HepG2 (cell line): ENCODE results near the gene VPS4B. TPM values are rescaled to one million over a fixed set of nuclear protein-coding genes. Genes with fewer than 3 reads are reported as not detected.

ENCODE experiments used
- ATAC-seq: fragments of 200-7000 bp; cut with Tn5 transposase; 3 replicates; pipeline ENCODE4 v1.9.1; 2020; ENCODE audit warnings: mild to moderate bottlenecking, moderate library complexity
- BruUV-seq: library from RNA; stranded (reverse); fragments of 400-500 nt; replicated peaks from 2 replicates; lab custom pipeline; 2021; lab: Mats Ljungman, UMichigan
- CTCF ChIA-PET: fragments of 300-600 bp; formaldehyde crosslinking; extraction: SDS; loops from one replicate; lab custom pipeline; 2021; ENCODE audit warnings: low total read pairs, inconsistent platforms, low intra/inter-chr PET ratio; lab: Yijun Ruan, JAX
- POLR2A ChIA-PET: fragments of 350-600 bp; sonication (Branson Sonifier 250); formaldehyde crosslinking; loops from one replicate; lab custom pipeline; 2020; ENCODE audit warnings: antibody characterized with exemption, inconsistent platforms; lab: Yijun Ruan, JAX
- DNase-seq: peaks from one replicate; pipeline ENCODE4 v3.0.0-alpha.2; 2015; ENCODE audit warnings: low spot score
- FAIRE-seq: peaks from 3 replicates; lab custom pipeline; 2011; peaks lifted over from hg19 to GRCh38; lab: Jason Lieb, UNC
- H2AFZ ChIP-seq: one replicate; pipeline ENCODE4 v1.6.1; 2011; ENCODE audit warnings: low read length, inconsistent platforms
- H3K27ac ChIP-seq: fragments of 300-600 bp; 3 replicates; pipeline ENCODE4 v1.8.0; 2011; ENCODE audit warnings: mixed run types, mild to moderate bottlenecking, mixed read lengths, low read length, inconsistent platforms; ENCODE audit not compliant: insufficient read depth; ENCODE audit errors: extremely low read length
- H3K27me3 ChIP-seq, 2 experiments: fragments of 200-600 bp in 1 of 2; 2 replicates in 1 of 2; 3 replicates in 1 of 2; pipeline versions ENCODE4 v1.6.0 to v1.8.0; 2011; ENCODE audit warnings: low read length in 2 of 2, mild to moderate bottlenecking in 2 of 2, moderate library complexity in 2 of 2, inconsistent platforms in 1 of 2; ENCODE audit not compliant: insufficient read depth in 2 of 2, control insufficient read depth in 1 of 2
- H3K36me3 ChIP-seq, 2 experiments: fragments of 200-600 bp in 1 of 2; replicated peaks in 1 of 2; 2 replicates in 1 of 2; 3 replicates in 1 of 2; pipeline versions ENCODE4 v1.5.1 to v1.8.0; 2011; ENCODE audit warnings: low read length in 2 of 2, inconsistent platforms in 1 of 2; ENCODE audit not compliant: insufficient read depth in 2 of 2, control insufficient read depth in 1 of 2
- H3K4me1 ChIP-seq: 2 replicates; pipeline ENCODE4 v1.5.1; 2012; ENCODE audit warnings: low read length, inconsistent platforms; ENCODE audit not compliant: insufficient read depth
- H3K4me2 ChIP-seq: 2 replicates; pipeline ENCODE4 v1.6.0; 2011; ENCODE audit warnings: low read depth, low read length, inconsistent platforms
- H3K4me3 ChIP-seq, 3 experiments: fragments of 200-600 bp in 1 of 3; sonication (generic), shearing (Covaris generic) in 1 of 3; replicated peaks in 1 of 3; 2 replicates each; pipeline ENCODE4 v1.5.1; 2011 to 2016; ENCODE audit warnings: low read length in 3 of 3, inconsistent platforms in 2 of 3, low read depth in 2 of 3, mild to moderate bottlenecking in 2 of 3, control low read depth in 1 of 3, mixed read lengths in 1 of 3; ENCODE audit not compliant: insufficient read depth in 1 of 3
- H3K79me2 ChIP-seq: one replicate; pipeline ENCODE4 v1.6.1; 2011; ENCODE audit warnings: low read length, inconsistent platforms; ENCODE audit not compliant: insufficient read depth
- H3K9ac ChIP-seq: 2 replicates; pipeline ENCODE4 v1.6.0; 2011; ENCODE audit warnings: mild to moderate bottlenecking, low read depth, low read length, inconsistent platforms; ENCODE audit not compliant: insufficient read depth
- H3K9me3 ChIP-seq: 2 replicates; pipeline ENCODE4 v1.5.1; 2012; ENCODE audit warnings: mild to moderate bottlenecking, low read length
- H4K20me1 ChIP-seq: 2 replicates; pipeline ENCODE4 v1.6.0; 2011; ENCODE audit warnings: inconsistent platforms, mild to moderate bottlenecking, low read length, moderate library complexity; ENCODE audit not compliant: insufficient read depth
- ARID5B ChIP-seq: IDR thresholded peaks from 2 replicates; pipeline ENCODE4 v1.4.0; 2020; ENCODE audit warnings: mild to moderate bottlenecking, missing genetic modification reagents
- ATF1 ChIP-seq: IDR thresholded peaks from 2 replicates; pipeline ENCODE4 v1.6.1; 2016; ENCODE audit warnings: mild to moderate bottlenecking, control low read depth
- ATRX ChIP-seq: sonication (generic); formaldehyde crosslinking; IDR thresholded peaks from 2 replicates; pipeline ENCODE4 v1.4.0; 2020; ENCODE audit warnings: missing genetic modification reagents, borderline replicate concordance
- FOSL2 ChIP-seq: sonication (generic); formaldehyde crosslinking; IDR thresholded peaks from 2 replicates; pipeline ENCODE4 v1.4.0; 2020; ENCODE audit warnings: missing genetic modification reagents
- KLF15 ChIP-seq: sonication (generic); formaldehyde crosslinking; IDR thresholded peaks from 2 replicates; pipeline ENCODE4 v1.8.1; 2023; ENCODE audit warnings: borderline replicate concordance, mild to moderate bottlenecking, inconsistent platforms, missing genetic modification reagents, mixed read lengths
- KLF16 ChIP-seq, 2 experiments: sonication (generic) in 1 of 2; formaldehyde crosslinking in 1 of 2; IDR thresholded peaks; 2 replicates each; pipeline versions ENCODE4 v1.6.1 to v1.8.0; 2016 to 2023; ENCODE audit warnings: missing genetic modification reagents in 2 of 2, missing compliant biosample characterization in 1 of 2
- KMT2B ChIP-seq: IDR thresholded peaks from 2 replicates; pipeline ENCODE4 v1.6.1; 2016; ENCODE audit warnings: missing genetic modification reagents, missing compliant biosample characterization
- NFATC3 ChIP-seq: sonication (generic); formaldehyde crosslinking; IDR thresholded peaks from 2 replicates; pipeline ENCODE4 v1.5.1; 2020; ENCODE audit warnings: mild to moderate bottlenecking, missing genetic modification reagents
- ONECUT2 ChIP-seq: sonication (generic); formaldehyde crosslinking; IDR thresholded peaks from 2 replicates; pipeline ENCODE4 v1.4.0; 2020; ENCODE audit warnings: missing genetic modification reagents
- SAP130 ChIP-seq: IDR thresholded peaks from 2 replicates; pipeline ENCODE4 v1.6.1; 2016; ENCODE audit warnings: low read depth
- SNAPC2 ChIP-seq: sonication (generic); formaldehyde crosslinking; IDR thresholded peaks from 2 replicates; pipeline ENCODE4 v1.8.1; 2022; ENCODE audit warnings: mild to moderate bottlenecking, missing genetic modification reagents
- ZBTB33 ChIP-seq: sonication (generic); formaldehyde crosslinking; IDR thresholded peaks from 2 replicates; pipeline ENCODE4 v1.4.0; 2020; ENCODE audit warnings: missing genetic modification reagents
- ZFP36L1 ChIP-seq: sonication (generic); formaldehyde crosslinking; IDR thresholded peaks from 2 replicates; pipeline ENCODE4 v1.8.0; 2022; ENCODE audit warnings: mild to moderate bottlenecking, missing genetic modification reagents, moderate library complexity
- ZNF232 ChIP-seq: sonication (generic); formaldehyde crosslinking; IDR thresholded peaks from 2 replicates; pipeline ENCODE4 v1.4.0; 2020; ENCODE audit warnings: missing genetic modification reagents, borderline replicate concordance
- ZNF280B ChIP-seq: sonication (generic); formaldehyde crosslinking; IDR thresholded peaks from 2 replicates; pipeline ENCODE4 v1.5.0; 2020; ENCODE audit warnings: missing genetic modification reagents, mild to moderate bottlenecking, borderline replicate concordance
- ZNF652 ChIP-seq: IDR thresholded peaks from 2 replicates; pipeline ENCODE4 v1.6.1; 2016; ENCODE audit warnings: low read depth, borderline replicate concordance
- ZNF709 ChIP-seq: sonication (generic); formaldehyde crosslinking; IDR thresholded peaks from 2 replicates; pipeline ENCODE4 v1.5.0; 2020; ENCODE audit warnings: mild to moderate bottlenecking, missing genetic modification reagents
- ZNF749 ChIP-seq: sonication (generic); formaldehyde crosslinking; IDR thresholded peaks from 2 replicates; pipeline ENCODE4 v1.8.0; 2022; ENCODE audit warnings: mild to moderate bottlenecking, missing genetic modification reagents, moderate library complexity, borderline replicate concordance
- ZNF816 ChIP-seq: sonication (generic); formaldehyde crosslinking; IDR thresholded peaks from 2 replicates; pipeline ENCODE4 v1.8.0; 2022; ENCODE audit warnings: missing genetic modification reagents, mild to moderate bottlenecking, borderline replicate concordance
- WGBS: methylation state at CpG from one replicate; pipeline ENCODE4 v1.1.6; 2017; ENCODE audit warnings: low lambda C conversion rate; 5-methylcytosine and 5-hydroxymethylcytosine counted together
- in situ Hi-C: cut with HindIII; loops from 2 replicates; pipeline ENCODE4 v1.10.0; 2017; ENCODE audit warnings: low pct_unique_long_range_greater_than_20kb; ENCODE audit not compliant: extremely low pct_ligation_motif_present
- intact Hi-C: fragments of 100-400 bp; cut with micrococcal nuclease; formaldehyde crosslinking; loops from one replicate; pipeline ENCODE4 v1.10.0; 2022; ENCODE audit not compliant: unreplicated experiment
- polyA plus RNA-seq, 8 experiments: library from polyadenylated mRNA; depleted of rRNA in 3 of 8; stranded (reverse) in 7 of 8; unstranded in 1 of 8; fragments of >200 nt; fragmentation: Illumina TruSeq in 4 of 8; extraction: Trizol in 4 of 8; gene quantifications; 2 replicates each; pipeline versions ENCODE4 v1.2.1 to v1.2.3, GENCODE V29; 2011 to 2016; ENCODE audit warnings: low read depth in 4 of 8, missing spikeins in 1 of 8, mixed read lengths in 1 of 8; ENCODE audit not compliant: insufficient read depth in 1 of 8
- total RNA-seq, 5 experiments: library from RNA; depleted of rRNA; stranded (reverse); fragments of >200 nt; fragmentation: Illumina TruSeq; extraction: Trizol; gene quantifications; 2 replicates each; pipeline ENCODE4 v1.2.3, GENCODE V29; 2016; ENCODE audit warnings: low read depth in 1 of 5

VPS4B gene
- total and polyA plus RNA-seq, 2 of the 13 experiments (the other 11 are each of a cell fraction or from before 2014, with no cell fraction given) = 12.8 to 25.9 TPM

GRCh38 chr18:63410792-63411191, 11.5 kb downstream of the VPS4B start:
- ChIA-PET POLR2A (interaction anchor here (1.0 to 2.6 kb wide), 4 partner anchors 9 to 45 kb away, joined by 3 to 34 read pairs (median 10); partner anchors contain the start of genes KDSR and VPS4B), CTCF (no interaction called here)
- Histone ChIP-seq H3K4me1 (peaks cover 28% of the 10 kb centered on the region), H3K27ac (no peak overlapping the region), H3K4me2 (no peak overlapping the region), H4K20me1 (no peaks in the 10 kb centered on the region), H3K27me3 (no peaks in the 10 kb centered on the region), H3K36me3 (peaks cover 14 to 55% of the 10 kb centered on the region in 2 experiments), H3K9me3 (no peaks in the 10 kb centered on the region), H3K4me3 (no peak overlapping the region; a peak in 2 of 6 replicates), H2AFZ (no peak overlapping the region), H3K79me2 (peaks cover 15% of the 10 kb centered on the region), H3K9ac (no peak overlapping the region)
- 57% methylated on average over 4 of the region's 4 CpGs for WGBS
- FAIRE-seq (no peak), DNase-seq (peak; percentile 67), ATAC-seq (peak; percentile 81)
- in situ Hi-C loops (no loop called here), intact Hi-C loops (loop anchor here (2.0 kb wide), 1 partner anchor 44 kb away; the partner anchor contains the start of gene KDSR)
- no TSS peak for BruUV-seq
- TF ChIP-seq ARID5B = peak; percentile 62
- TF ChIP-seq KLF16 (CRISPR knock-in tag; IDR thresholded peaks at IDR 0.05) = no peak
- TF ChIP-seq KMT2B (CRISPR knock-in tag) = no peak
- TF ChIP-seq KLF15 = no peak
- TF ChIP-seq ATRX (CRISPR knock-in tag) = no peak
- peak; percentile 89 for TF ChIP-seq FOSL2 (CRISPR knock-in tag)
- TF ChIP-seq ZNF652 (CRISPR knock-in tag) = no peak
- no peak for TF ChIP-seq NFATC3 (CRISPR knock-in tag)
- no peak for TF ChIP-seq ONECUT2
- TF ChIP-seq ZFP36L1 (CRISPR knock-in tag) = no peak
- no peak for TF ChIP-seq ZBTB33 (CRISPR knock-in tag)
- peak; percentile 59; the same call in 1 of the 2 replicates for TF ChIP-seq SAP130 (CRISPR knock-in tag)
- no peak for TF ChIP-seq ZNF709 (CRISPR knock-in tag)
- no peak for TF ChIP-seq ZNF280B
- no peak for TF ChIP-seq SNAPC2
- TF ChIP-seq ZNF816 = no peak
- no peak for TF ChIP-seq ATF1 (CRISPR knock-in tag)
- no peak for TF ChIP-seq ZNF749 (CRISPR knock-in tag)
- TF ChIP-seq ZNF232 (CRISPR knock-in tag) = peak; percentile 84; the same call in 1 of the 2 replicates
